ENCODE measurements around the gene PIM1.
"Not testable (repeated sequence)": the region's sequence is repeated elsewhere in the genome, so short reads cannot be mapped to it uniquely, and the experiment has no call there.

PIM1 gene

DNA sequence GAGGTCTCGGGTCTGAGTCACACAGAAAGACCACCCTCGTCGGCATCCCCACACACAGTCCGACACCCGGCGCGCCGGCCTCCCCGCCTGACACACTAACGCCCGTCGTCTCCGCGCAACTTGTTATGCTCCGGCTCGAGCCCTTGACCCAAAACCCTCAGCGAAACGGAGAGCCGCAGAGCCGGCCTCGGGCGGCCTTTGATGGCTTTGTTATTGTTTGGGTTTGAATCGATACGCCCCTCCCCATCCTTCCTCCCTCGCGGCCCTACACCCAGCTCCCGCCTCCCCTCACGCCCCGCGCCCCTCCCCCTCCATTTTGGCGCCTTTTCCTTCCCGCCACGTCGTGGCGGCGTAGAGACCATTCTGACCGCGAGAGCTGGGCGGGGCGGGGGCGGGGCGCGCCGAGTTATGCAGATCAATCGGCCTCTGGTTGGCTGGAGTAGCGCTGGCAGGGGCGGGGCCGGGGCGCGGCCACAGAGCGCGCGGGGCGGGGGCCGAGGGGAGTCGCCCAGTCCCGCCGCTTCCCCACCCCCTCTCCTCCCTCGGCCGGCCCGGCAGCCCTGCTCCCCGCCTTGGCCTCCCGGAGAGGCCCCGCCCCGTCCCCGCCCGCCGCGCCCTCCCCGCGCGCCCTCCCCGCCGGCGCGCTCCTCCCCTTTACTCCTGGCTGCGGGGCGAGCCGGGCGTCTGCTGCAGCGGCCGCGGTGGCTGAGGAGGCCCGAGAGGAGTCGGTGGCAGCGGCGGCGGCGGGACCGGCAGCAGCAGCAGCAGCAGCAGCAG lies at the start of gene PIM1:
TSS of gene PIM1 (plus strand) at position 657 of the 777 bp plus-strand sequence. CDS start 424 bp downstream, outside the sequence.
- peak; percentile 99 to 100 (median 100) for DNase-seq

DNA sequence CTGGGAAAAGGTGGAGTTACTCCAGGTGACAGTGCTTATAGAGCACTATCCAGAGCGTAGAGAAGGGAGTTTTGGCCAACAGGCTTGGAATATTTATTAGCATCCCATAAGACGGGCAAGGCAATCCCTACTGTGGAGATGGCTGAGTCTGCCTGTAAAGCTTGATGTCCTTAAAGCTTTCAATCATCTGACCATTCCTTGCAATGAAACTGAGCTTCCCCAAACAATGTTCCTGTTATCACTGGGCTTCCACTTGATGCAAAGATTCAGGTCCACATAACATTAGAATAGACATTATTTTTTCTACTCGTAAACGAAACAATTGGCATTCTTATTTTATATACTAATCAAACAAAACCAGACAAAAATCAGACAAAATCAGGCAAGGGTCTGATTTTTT lies 48.4 kb upstream of the PIM1 start:
- no peak for DNase-seq

DNA sequence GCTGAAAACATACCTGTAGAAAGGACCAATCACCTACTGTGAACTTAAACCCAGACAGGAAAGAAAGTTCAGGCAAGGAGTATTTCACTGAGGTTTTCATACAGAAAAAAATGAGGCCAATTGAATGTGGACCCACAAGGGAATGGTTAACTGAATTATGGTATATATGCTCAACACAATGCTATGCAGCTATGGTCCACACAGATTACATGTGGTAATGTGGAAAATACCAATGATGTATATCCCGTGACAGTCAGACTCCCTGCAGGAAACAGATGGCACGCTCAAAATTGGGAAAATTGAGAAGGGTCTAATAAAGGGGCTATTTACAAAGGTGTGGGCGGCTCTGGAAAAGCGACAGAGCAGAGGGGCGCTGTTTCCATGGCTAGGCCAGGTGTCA lies 47.1 kb upstream of the PIM1 start:
- DNase-seq, result no peak

DNA sequence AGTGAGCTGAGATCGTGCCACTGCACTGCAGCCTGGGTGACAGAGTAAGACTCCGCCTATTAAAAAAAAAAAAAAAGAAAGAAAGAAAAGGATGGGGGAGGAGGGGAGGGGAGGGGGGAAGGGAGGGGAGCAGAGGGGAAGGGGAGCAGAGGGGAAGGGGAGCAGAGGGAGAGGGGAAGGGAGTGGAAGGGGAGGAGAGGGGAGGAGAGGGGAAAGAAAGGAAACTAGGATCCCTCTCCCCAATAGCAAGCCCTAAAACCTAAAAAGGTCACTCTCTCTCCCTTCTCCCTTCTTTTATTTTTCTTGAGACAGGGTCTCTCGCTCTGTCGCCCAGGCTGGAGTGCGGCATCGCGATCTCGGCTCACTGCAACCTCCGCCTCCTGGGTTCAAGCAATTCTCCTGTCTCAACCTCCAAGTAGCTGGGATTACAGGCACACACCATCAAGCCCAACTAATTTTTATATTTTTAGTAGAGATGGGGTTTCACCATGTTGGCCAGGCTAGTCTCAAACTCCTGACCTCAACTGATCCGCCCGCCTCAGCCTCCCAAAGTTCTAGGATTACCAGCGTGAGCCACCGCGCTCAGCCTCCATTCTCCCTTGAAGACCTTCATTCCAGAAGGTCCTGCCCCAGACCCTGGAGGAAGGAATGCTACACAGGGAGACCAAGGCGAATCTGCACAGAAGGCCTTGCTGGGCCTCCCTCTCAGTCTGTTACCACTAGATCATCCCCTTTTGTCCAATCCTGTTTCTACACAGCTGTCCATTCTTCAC lies 45.8 kb upstream of the PIM1 start:
- no peak for DNase-seq

DNA sequence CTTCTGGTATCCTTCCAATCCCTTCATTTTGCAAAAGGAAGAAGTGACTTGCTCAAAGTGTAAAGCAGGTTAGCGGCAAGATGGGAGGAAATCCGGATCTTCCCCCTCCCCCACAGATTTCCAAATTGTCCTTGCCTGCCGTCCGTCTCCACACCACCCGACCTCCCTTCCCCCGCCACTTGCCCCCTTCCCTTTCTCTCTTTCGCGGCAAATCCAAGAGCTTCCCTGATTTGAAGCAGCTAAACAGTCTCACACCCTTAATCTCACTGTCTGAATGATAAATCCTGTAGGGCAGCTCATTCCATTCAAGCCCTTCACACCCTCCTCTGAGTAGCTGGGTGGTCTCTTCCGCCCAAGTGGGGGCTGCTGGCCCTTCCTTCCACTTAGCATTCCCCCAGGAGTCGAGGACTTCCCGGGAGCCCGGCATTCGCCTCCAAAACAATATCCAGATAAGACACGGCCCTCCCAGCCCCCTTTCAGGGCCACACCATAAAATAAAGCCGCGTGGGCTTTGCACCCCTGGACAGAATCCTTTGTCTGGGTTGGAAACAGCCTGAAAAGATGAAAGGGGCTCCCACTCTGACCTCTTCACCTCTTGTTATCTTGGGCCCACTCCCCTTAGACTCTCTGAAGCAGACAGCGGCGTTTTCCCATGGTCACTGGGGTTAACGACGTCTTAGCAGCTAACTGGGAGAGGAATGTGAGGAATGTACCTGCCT lies 44.0 kb upstream of the PIM1 start:
- no peak for DNase-seq

DNA sequence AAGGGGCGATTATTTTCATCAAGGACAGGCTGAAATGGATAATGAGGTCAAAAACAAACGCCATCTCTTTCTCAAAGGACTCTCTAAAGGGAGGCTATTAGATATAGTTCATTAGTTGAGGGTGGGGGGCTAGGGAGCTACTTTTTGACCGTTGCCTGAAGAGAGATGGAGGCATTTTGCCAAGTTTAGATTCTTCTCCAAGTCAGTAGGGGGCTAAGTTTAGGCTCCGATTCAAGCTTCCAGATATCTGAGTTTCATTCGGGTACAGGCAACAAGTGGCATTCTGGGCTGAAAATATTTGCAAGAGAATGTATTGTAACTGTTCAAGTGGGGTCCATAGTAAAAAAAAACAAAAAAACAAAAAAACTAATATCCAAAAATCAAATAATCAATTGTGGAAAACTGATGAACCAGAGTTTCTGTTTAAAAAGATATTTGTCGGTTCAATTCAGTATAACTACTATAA lies 43.4 kb upstream of the PIM1 start:
- DNase-seq, result no peak

DNA sequence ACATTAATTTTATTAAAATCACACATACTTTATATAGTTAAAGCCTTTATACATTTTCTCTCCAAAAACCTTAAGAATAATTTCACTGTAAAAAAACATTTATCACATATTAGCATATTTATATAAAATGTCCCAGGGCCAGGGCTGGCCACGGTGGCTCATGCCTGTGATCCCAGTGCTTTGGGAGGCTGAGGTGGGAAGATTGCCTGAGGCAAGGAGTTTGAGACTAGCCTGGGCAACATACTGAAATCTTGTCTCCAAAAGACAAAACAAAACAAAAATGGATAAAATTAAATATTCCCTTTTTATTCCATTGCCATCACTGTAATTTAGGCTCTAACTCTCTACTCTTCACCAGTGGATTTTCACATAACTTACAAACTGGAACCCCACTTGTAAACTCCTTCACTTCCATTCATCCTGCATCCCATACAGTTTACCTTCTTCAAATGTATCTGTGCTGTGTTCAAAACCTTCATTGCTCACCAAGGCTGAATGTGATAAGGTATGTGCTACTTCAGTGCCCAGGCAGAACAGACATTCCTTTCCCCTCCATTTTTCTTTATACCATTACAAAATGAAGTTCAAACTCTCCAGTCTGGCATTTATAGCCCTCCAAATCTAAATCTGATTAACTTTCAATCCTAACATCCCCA lies 42.9 kb upstream of the PIM1 start:
- no peak for DNase-seq

DNA sequence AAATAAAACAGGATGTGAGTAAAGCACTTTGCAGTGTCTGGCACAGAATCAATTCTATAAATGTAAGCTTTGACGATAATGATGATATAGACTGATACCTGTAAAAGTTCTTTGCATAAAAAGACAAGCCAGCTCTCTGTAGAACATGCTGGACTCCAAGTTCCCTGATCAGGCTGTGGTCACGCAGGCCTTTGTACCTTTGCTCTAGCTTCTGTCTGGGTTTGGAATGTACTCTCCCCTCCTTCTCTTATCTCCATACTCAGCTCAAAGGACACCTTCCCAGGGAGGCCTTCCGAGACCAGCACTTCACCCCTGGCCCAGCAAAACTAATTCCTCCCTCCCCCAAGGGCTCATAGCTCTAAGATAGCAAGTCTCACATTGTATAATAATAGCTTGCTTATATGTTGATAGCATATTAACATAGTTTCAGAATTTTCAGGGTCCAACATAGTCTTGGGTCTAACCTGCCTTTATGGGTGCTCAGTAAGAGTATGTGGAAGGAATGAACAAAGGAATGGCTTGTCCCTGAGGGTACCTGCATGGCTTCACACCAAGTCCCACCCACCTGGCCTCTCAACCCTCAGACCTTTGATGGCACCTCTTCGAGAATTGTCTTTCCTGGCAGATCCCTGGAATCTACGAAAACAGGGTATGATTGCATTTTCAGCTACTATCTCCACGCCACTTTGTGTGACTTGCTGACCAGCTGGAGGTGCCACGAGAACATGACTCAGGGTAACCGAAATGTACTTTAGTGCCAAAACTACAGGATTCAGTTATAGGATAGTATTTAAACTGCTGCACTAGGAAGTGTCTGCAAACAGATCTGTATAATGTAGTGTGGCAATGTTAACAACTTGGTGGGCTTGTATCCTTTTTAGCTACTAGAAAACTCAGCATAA lies 41.7 kb upstream of the PIM1 start:
- DNase-seq, result no peak

DNA sequence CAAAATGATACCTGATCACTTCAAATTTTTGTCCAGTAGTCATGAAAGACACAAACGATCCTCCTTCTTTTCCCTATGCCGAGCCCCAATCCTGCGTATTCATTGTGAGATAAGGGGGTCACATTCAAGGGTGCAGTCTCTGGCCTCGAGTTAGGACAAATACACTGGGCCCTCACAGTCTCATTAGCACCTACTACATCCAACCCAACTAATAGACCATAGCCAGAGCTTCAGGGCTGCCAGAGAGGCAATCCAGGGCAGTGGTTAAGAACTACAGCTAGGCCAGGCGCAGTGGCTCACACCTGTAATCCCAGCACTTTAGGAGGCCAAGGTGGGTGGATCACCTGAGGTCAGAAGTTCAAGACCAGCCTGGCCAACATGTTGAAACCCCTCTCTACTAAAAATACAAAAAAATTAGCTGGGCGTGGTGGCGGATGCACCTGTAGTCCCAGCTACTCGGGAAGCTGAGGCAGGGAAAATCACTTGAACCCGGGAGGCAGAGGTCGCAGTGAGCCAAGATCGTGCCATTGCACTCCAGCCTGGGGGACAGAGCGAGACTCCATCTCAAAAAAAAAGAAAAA lies 41.0 kb upstream of the PIM1 start:
- DNase-seq, result not testable (repeated sequence)

DNA sequence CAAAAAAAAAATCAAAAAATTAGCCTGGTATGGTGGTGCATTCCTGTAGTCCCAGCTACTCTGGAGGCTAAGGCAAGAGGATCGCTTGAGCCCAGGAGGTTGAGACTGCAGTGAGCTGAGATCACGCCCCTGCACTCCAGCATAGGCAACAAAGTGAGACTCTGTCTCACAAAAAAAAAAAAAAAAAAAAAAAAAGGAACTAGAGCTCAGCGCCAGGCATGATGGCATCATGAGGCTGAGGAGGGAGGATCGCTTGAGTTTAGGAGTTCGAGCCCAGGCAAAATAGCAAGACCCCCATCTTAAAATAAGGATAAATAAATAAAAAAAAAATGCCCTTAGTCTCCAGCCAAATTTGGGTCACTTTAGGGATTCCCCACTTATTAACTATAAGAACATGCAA lies 40.4 kb upstream of the PIM1 start:
- DNase-seq, result no peak

DNA sequence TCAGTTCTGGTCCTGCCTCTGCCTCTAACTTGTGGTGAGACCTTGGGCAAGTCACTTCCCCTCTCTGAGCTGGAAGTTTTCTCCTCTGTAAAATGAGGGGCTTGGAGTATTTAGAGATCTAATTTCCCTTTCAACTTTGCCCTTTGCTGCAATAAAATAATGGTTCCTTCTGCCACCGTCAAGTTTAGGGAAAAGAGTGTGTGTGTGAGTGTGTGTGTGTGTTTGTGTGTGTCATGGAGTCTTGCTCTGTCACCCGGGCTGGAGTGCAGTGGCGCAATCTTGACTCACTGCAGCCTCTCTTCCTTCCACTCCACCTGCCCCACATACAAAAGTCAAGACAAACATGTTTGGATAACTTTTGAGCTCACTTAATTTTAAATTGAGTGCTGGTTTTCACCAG lies 39.2 kb upstream of the PIM1 start:
- DNase-seq, result no peak

DNA sequence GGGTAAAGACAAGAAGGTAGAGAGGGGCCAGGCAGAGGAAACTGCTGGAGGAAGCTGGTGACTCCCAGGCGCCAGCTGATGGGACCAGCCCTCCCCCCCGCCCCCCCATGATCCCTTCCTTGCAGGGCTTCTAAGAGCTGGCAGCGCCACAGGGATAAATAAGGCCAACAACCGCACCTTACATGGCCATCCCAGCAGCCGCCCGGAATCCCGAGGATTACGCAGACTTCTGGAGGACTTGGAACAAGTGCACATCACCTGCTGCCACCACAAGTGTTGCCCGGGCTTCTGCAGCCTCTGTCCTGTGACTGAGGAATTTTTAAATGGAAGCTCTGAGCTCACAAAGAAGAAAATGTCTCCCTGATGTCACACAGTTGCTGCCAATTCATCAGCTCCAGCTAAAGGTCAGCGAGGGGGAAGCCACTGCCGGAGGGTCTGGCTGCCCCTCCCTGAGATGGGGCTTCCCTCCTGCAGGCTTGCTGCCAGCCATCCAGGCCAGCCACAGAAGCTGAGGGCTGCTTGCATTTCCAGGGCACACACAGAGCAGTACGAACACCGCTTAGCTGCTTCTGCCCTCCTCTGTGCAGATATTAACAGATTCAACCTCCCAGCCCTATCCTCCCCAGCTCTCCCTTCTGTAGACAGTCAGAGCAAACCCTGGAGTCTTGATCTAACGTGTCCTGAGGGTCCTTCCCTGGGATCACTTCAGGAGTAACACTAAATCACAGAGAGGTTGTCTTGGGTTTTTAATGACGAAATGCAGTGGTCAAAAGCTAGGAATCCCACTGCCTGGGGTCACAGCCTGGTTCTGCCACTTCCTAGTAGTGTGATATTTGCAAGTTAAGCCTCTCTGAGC lies 38.6 kb upstream of the PIM1 start:
- DNase-seq, result no peak

DNA sequence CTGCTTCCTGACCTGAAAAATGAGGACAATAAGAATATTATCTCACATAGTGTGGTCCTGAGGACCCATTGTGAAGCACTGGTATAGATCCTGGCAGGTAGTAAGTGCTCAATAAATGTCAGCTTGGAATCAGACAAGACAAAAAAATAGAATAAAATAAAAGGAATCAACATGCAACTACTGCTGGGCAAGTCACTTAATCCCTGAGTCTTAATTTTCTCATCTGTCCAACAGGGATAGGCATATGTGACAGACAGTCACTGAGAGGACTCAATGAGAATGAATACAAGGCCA lies 38.0 kb upstream of the PIM1 start:
- DNase-seq, result no peak

DNA sequence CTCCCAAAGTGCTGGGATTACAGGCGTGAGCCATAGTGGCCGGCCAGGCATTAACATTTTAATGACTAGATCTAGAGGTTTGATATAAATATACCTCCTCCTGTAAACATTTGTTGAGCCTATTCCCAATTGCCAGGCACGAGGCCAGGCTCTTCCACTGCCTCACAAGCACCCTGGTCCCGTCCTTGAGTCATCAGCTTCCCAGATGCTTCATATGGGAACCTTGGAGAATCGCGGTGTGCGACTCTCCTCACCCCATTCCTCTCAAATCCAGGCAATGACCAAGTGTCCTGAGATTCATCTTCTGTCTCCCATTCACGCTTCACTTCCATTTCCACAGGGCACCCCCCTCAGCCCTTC lies 35.9 kb upstream of the PIM1 start:
- DNase-seq, result no peak

DNA sequence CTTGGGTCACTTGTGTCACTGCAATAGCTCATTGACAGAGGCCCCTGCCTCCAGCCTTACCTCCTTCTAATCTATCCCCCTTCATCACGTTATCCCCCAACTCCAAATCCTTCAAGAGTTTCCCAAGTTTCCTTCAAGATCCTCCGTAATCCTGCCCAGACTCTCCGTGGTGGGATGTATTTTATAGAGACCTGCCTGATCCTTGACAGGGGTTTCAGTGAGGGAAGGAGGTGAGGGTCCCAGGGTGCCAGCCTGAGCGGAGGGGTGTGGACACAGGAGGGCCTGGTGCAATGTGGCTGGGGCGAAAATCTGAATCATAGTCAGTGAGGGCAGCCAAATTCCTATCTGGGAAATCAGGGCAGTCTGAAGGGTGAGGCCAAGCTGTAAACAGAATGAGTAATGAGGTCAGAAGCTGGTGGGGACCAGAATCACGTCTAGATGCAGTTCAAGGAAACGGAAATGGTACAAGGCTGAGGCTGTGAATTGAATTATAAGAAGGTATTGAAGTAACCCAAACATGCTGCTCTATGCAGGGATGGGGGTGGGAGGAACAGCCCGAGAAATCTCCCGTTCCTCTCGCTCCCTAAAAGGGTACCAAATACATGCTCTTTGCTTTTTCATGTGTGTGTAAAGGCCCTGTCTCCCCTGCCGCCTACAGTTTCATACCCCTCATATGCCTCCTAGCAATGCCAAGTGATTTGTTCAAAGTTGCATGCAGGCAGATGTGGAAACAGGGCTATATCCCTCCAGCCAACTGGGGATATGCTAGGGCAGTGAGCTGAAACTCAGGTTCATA lies 35.4 kb upstream of the PIM1 start:
- no peak for DNase-seq

DNA sequence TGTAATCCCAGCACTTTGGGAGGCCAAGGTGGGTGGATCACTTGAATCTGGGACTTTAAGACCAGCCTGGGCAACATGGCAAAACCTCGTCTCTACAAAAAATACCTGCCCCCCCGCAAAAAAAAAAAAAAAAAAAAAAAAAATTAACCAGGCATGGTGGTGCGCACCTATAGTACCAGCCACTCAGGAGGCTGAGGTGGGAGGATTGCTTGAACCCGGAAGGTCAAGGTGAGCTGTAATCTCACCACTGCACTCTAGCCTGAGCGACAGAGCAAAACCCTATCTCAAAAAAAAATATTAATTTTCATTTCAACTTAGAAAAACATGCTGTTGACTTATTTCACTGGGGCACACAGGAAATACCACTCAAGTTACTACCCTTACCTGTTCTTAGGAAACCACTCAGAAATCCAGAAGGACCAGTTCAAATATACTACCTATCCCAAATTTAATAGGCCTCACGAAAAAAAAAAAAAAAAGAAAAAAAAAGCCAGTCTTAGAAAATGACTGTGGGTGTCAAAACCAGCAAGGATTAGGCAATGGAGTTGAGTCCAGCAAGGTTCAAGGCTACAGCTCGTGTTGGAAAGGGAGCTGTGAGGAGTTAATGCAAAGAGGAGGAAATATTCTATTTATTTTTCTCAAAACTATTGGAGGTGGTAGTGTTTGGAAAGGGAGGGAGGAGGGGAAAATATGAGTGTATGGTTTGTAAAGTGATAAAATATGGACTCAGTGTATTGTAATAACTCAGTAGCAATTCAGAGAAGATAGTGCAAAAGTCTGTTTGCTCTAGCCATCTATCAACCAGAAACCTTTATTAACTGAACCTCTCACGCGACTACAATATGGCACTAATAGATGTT lies 33.9 kb upstream of the PIM1 start:
- DNase-seq, result no peak

DNA sequence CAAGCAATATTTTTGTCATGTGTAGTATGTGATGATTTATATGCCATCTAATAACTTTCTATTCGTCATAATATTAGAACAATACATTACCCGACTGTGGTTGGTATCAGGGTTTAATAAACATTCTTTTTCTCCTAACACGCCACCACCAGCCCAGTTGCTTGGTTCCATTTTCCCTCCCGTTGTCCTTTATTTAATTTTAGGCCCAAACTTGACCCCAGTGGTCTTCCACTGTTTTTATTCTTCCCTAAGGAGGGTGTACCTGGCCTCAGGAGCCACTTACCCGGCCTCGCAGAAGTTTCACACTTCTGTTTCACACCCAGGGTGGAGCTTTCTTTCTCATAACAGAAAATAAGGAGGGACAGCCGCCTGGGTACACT lies 33.1 kb upstream of the PIM1 start:
- DNase-seq, result no peak

DNA sequence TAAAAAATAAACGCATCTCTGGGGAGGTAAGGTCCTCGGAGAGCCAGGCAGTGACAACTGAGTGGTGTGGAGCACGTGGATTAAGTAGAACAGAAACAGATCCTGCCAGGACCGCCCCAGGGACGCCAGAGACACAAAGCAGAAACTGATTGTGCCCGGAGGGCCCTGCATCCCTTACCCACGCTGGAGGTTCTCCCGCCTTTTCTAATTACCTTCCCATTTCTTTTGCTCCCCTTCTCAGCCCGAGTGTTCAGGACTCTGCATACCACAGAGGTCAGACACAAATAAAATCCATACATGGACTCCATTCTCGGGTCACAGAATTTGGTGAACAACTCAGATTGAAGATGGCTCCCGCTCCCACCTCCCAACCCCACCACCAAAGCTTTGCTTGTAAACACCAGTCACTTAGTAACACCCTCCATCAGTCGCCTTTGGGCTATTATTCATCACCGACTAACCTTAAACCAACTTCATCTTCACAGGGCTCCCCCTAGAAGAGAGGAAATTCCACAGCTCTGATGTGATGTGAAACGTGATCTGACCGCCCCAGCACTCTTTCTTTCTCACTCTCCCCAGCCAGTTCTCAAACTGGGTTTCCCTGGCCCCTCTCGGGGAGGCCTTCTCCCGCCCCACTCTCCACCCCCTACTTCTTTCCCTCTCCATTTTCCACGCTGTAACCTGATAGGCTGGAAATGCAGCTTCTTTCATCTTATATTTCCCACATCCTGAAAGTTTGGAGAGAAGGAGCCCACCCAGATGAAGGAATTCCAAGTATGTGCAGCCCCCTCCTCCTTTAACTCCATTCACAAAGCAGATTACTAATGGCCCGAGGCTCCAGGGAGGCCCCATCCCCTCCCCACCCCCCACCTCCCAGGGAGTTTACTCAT lies 32.5 kb upstream of the PIM1 start:
- no peak for DNase-seq
